SKM-1 treated with dmso at 0.1 percent for 144 hours (cell line): ENCODE results near the gene IMPA2.

Experiments
- DNase-seq: peaks from one replicate; lab custom pipeline; 2025; ENCODE audit not compliant: unreplicated experiment; lab: John Stamatoyannopoulos, UW

Gene IMPA2

DNA sequence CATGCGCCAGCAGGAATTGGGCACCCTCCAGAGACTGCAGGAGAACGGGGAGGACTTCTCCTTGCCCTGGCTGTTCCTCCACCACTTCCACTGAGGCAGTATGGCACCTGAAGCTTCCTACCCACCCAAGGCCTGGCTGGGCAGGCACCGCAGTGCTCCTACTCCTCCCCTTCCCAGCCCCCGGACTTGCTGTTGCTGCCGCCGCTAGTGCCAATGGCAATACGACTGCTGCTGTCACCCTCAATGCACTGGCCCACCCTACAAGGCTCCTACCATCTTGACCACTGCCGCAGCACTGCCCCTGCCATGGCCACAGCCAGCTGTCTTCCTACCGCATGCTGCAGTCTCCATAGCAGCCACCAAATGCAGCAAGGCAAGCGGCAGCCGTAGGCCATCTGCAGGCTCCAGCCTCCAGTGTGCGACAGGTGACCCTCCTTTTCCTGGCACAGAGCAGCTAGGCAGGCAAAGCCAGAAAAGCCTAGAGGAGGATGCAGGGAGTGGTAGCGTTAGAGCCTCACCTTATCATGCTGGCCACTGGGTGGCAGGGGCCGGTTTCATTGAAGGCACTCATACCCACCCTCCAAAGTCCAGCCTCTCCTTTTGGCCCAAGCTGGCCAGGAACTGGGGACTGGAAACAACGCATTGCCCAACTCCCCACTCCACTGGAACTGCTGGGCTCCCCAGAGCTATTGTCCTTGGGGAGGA lies 64.9 kb downstream of the IMPA2 start:
- no peak for DNase-seq

DNA sequence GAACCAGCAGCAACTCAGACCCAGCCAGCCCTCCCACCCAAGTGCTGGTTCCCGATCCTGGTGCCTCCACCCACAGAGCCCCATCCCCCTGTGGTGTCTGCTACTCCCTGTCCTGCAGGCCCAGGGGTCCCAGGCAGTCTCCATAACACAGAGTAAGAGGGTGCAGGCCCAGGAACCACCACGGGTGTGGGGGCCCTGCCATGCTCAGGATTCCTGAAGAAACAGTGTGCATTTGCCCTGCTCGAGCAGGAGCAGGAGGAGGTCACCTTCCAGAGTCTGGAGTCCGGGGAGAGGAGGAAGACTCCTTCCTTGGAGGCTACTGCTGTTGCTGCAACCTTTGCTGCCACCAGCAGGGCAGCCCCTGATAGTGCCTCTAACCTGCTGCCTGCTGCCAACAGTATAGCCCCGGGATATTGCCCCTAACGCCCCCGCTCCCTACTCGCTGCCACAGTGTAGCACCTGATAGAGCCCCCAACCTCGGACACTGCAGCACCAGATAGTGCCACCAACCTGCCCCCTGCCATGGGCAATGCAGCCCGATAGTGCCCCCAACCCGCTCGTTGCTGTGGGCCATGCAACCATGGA lies 65.5 kb downstream of the IMPA2 start:
- DNase-seq: no peak

DNA sequence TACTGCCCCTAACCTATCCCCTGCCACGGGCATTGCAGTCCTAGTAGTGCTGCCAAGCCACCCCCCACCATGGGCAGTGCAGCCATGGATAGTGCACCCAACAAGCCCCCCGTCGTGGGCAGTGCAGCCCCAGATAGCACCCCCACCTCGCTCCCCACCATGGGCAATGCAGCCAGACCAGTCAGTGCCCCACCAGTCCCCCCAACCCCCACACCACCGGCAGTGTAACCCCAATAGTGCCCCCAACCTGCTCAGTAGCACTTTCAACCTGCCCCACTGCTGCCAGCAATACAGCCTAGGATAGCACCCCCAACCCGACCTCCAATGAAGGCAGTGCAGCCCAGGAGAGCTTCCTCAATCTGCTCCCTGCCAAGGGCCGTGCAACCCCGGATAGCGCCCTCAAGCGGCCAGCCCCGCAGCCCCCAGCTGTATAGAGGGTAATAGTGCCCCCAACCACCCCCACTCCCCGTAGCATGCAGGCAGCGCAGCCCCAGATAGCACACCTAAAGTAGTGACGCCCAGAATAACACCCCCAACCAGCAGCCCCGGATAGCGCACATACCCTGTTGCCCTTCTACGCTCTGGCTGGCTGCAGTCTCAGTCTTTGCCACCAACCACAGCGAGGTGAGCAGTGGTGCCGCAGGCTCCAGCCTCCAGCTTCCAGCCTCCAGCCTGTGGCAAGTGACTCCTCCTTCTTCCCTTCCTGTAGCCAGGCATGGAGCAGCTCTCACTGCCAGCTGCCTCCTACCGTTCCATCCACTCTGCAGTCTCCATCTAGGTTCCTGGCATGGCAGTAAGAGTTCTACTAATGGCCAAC lies 66.9 kb downstream of the IMPA2 start:
- DNase-seq: no peak

DNA sequence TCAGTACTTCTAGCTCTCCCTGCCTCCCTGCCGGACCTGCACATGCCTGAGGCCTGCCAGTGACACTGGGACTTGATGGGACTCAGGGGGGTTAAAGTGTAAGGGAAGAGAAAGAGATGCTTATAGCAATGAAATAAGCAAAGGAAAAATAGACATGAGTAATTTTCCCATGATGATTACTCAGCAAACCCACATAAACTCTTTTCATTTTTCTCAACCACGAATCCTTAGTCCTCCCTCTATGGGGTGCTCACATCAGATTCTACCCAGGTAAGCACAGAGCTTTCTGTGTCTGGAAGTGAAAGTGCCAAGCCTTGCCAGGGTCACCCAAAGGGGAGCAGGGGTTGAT lies 67.5 kb downstream of the IMPA2 start:
- no peak for DNase-seq

DNA sequence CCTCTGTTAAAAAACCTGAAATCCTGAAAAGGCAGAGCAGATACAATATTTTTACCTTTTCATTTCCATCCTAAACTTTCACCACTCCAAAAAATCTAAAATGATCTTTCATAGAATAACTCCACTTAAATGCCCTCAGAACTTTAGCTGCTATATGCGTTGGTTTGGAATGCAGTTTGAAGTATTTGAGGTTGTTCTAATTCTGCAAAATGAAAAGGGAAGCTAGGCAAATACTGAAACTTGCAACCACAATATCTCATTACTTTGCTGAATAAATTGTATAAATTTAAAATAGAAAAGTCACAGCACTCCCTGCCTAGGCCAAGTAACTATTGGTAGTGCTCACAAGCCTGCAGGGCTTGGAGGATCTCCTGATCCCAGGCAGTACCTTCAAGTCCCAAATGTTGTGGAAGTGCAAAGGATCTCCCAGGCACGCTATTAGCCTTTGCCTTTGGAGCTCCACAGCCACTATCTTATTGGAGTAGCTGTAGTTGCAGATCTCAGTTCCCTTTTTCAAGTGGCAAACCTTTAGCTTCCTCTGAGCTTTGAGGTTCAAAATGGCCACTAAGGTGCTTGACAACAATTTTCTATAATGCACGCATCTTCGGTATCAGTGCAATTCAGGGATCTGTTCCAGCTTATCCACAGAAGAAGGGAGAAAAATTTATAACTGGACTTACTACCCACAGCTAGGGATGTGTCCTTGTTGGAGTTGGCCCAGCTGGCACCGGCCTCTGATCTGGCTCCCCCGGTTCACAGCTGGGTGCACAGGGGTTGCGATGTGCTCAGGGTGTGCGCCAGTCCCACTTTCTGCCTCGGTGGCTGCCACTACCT lies 68.9 kb downstream of the IMPA2 start:
- peak; percentile 79 for DNase-seq

DNA sequence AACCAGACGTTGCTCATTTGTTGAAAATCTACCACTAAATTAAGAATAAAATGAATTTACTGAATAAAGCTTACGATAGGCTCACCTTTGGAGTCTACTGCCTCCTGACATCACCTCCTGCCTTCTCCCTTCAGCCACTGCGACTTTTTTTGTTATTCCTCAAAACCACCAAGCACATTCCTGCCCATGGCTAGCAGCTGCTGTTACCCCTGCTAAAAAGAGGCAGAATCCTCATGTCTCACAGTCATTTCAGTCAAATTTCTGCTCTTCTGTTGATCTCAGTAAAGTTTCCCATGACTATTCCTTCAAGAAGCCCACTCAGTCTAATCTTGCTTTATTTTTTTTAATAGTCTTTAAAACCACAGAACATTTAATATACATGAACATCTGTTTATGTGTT lies 71.6 kb downstream of the IMPA2 start:
- no peak for DNase-seq

DNA sequence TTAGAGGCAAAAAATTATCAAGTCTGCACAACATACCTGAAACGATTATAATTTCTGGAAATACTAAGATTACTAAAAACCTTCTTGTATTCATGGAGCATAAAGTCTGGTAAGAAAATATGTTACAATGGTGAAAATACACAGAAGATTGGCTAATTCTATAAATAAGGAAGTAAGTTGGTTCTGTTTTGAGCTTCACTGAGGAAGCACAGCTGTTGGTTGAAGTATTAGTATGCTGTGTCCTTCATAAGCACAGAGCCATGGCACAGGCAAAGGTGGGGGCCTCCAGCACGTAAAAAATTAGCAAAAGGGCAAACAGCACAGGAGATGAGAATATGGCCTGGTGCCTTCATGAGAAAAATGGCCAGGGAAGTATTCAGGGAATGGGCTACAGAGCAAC lies 72.0 kb downstream of the IMPA2 start:
- DNase-seq: peak; percentile 84

DNA sequence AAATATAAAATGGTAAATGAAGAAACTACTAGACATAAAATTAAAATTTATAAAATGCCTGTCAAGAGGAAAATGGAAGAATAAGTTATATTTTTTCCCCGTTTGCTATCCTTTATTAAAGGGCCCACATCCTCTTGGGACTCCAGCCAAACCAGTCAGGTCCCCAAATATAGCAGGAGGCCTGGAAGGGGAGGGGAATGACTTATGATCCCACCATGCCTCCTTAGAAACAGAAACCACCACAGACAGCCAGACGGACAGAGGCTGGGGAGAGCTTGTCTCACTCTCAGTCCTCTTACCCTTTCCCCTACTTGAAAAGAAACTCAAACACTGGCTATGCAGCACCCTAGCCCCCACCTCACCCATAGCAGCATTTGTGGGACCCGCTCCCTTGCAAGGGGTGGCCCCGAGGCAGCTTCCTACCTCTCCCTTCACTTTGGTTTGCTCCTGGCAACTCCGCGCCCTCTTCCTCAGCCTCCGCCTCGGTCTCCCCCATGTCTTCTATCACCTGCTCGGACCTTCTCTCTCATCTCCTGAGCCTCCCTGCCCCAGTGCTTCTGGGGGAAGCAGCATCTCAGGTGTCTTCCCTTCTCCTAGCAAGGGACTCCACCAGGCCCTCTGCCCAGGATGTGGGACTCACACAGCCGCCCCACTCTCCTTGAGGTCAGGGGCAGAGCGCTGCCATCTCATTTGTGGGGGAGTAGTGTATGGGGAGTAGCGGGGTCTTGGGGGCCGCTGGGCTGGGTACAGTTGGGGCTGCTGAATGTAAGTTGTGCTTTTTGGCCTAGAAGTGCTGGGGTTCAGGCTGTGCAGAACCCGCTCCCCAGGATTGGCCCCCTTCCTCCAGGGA lies 75.0 kb downstream of the IMPA2 start:
- DNase-seq: no peak

DNA sequence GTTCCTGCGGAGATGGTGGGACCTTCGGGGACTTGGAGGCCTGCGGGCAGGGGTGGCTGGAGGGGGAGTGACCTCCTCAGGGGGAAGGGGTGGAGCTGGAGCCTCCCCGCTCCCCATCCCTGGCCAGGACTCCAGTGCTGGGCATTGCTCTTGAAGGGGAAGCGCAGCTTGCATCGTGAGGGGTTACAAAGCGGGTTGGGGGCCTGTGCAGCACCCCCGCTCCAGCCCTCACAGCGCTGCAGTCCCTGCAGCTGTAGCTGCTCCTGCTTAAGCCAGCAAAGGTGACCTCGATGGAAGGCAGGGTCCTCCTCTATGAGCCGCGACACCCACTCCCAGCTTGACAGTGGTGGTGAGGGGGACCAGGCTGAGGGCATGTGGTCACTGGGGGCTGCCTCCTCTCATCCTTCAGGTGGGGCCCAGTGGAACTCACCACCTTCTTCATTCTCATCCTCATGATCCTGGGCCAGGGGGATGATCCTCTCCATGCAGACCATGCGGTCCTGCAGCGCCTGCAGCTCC lies 75.6 kb downstream of the IMPA2 start:
- DNase-seq: no peak

DNA sequence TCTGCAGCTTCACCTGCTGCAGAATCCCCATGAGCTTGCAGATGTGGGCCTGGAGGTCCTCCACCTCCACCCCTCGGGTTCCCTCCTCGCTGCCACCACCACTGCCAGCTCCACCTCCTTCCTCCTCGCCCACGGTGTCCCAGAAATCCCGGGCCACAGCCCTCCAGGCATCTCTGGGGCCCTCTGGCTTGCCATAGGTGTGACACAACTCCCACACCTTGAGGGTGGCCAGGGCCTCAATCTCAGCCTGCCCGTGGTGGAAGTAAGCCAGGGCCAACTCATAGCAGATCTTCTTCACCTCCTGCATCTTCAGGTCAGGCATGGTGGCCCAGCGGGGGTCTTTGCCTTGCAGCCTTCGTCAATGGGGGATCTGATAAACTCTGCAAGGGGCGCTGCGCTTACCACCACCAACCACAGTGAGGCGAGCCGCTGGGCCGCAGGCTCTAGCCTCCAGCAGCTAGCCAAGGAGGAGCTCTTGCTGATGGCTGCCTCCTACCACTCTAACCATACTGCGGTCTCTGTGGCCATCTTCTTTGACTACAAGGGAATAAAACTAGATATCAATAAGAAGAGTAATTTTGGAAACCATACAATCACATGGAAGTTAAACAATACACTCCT lies 76.2 kb downstream of the IMPA2 start:
- no peak for DNase-seq

DNA sequence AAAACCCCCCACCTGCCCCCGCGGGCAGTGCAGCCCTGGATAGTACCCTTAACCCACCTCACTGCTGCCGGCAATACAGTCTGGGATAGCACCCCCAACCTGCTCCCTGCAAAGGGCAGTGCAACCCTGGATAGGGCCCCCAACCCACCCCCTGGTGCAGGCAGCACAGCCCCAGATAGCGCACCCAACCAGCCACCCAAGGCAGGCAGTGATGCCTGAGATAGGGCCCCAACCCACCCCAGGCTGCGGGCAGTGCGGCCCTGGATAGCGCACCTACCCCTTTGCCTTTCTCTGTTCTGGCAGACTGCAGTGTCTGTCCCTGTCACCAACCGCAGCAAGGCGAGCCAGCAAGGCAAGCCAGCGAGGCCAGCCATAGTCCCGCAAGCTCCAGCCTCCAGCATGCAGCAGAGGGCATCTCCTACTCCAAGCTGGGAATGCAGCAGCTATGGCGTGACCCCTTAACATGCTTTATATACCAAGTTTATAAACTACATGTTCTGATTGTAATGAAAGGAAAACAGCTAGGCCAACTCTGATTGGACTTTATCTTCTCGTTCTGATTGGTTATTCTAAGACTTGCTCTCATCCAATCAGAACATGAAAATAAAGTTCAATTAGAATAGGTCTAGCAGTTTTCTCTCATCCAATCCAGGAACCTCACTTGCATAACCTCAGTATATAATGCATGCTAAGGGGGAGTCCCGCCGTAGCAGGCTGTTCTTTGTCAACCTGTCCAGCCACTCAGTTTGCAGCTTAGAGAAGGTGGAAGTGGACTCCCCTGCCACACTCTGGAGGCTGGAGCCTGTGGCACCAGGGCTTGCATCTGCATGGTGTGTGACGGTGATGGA lies 78.3 kb downstream of the IMPA2 start:
- no peak for DNase-seq

DNA sequence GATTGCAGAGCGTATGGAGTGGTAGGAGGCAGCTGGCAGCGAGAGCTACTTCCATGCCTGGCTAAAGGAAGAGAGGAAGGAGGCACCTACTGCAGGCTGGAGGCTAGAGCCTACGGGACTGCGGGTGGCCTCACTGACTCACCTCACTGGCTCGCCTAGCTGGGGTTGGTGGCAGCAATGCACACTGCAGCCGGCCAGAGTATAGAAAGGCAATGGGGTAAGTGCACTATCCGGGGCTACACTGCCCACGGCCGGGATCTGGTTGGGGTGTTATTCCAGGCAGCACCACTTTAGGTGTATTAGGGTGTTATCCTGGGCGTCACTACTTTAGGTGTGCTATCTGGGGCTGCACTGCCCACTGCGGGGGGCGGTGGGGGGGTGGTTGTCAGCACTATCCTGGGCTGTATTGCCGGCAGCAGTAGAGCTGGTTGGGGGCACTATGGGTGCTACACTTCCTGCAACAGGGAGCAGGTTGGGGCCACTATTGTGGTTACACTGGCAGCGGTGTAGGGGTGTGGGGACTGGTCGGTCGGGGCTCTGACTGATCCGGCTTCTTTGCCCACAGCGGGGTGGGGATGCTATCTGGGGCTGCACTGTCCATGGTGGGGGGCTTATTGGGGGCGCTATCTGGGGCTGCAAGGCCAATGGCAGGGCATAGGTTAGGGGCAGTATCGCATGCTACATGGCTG lies 79.0 kb downstream of the IMPA2 start:
- DNase-seq: no peak

DNA sequence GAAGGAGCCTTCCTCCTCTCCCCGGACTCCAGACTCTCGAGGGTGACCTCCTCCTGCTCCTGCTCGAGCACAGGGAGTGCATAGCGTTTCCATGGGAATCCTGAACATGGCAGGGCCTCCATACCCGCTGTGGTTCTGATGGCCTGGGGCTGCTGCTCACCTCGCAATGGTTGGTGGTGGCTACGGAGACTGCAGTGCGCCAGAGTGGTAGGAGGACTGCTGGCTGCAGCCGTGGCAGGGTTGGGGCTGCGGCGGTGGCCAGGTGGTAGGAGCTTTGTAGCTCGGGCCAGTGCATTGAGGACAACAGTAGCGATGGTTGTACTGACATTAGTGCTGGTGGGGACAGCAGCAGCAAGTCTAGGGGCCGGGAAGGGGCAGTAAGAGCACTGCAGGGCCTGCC lies 80.4 kb downstream of the IMPA2 start:
- no peak for DNase-seq

DNA sequence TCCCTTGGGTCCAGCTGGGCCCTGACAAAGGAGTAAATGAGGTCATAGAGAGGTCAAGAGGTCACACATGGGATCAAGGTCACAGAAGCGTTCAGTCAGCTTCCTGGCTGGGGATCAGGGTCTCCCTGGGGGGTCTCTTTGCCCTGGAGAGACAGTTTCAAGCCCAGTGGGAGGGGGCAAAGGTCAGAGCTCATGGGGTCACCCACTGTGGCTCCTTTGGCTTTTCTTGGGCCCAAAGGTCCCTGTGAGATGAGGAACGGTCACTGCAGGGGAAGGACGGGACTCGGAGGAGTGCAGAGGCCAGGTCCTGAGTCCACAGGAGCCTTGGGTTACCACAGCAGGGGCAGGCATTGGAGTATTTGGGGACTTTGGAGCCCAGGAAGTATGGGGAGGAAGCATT lies 81.7 kb downstream of the IMPA2 start:
- DNase-seq: no peak

DNA sequence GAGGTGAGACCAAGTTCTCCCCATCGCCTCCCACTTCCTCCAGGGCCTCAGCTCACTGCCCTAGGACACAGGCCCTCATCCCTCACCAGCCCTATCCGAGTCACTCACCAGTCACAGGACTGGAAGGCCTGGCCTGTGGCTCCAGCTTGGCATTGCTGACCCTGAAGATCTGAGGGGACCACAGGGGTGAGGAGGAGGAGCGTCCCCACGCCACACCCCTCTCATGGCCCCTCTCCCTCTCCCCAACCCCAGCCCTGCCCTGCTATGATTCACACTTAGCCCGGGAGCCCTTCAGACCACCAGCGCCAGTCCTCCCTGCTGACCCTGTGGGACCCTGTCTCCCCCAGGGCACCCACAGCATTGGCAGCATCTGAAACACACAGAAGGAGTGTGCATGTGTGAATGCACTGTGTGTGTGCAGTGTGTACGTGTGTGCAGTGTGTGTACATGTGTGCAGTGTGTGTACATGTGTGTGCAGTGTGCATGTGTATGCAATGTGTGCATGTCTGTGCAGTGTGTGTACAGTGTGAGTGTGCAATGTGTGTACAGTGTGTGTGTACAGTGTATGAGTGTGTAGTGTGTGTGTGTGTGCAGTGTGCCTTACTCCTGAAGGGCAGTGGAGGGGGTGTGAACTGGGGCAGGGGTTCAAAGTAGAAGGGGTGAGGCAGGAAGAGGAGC lies 82.9 kb downstream of the IMPA2 start:
- DNase-seq: no peak

DNA sequence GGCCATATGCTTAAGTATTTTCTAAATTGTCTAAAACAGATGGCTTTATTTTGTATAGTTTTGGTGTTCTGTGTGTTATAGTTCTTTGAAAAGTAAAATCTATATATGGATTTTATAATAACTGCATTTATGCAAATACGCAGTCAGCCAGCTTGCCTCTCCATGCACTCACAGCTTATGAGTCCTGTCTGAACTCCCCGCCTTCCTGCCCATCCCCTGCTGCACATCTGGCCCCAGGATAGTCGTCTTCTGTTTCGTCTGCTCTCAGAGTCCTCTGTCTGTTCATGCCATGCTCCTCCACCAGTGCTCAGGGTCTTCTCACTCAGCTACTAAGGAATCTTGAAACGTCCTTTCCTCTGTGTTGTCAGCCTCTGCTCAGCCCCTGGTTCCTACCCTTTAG lies 84.1 kb downstream of the IMPA2 start:
- DNase-seq: no peak

DNA sequence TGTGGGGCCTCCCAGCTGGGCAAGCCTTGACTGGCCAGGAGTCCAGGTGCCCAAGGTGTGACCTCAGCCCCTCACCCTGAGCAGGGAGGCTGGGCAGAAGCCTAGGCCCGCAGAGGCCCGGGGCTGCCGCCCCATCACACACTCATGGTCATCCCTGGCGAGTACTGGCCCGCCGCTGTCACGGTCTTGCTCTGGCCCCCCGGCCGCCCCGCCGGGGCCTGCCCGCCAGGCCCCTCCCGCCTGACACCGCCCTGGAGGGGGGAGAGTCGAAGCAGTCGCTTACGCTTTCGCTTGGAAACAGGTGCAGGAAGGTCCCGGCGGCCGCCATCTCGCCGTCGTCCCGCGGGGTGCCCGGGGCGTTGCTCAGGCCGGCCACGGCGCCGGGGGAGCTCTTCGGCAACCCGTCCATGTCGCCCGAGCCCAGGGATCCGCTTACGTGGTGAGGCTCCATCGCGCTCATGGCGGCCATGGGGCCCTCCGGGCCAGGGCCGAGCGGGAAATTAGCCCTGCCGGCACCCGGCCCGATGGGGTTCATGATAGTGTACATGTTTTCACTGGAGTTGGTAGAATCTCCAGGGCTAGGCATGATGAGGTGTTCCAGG lies 85.7 kb downstream of the IMPA2 start:
- DNase-seq: no peak
